H9 (cell line): ENCODE measurements around the gene VPS25. TPM values are rescaled to one million over a fixed set of nuclear protein-coding genes. Genes with fewer than 3 reads are reported as not detected.

ENCODE experiments used
- DNase-seq: peaks from one replicate; pipeline ENCODE4 v3.0.0-alpha.2; 2017
- H2AFZ ChIP-seq: one replicate; pipeline ENCODE4 v1.6.1; 2013; ENCODE audit warnings: mild to moderate bottlenecking, low read length, control low read depth, moderate library complexity
- H2AK5ac ChIP-seq: 2 replicates; pipeline ENCODE4 v1.6.1; 2013; ENCODE audit warnings: low read length, control low read depth, mixed read lengths; ENCODE audit not compliant: insufficient read length
- H2BK120ac ChIP-seq: one replicate; pipeline ENCODE4 v1.6.1; 2013; ENCODE audit warnings: low read depth, mild to moderate bottlenecking, low read length, control low read depth, inconsistent platforms; ENCODE audit not compliant: poor library complexity, severe bottlenecking
- H2BK12ac ChIP-seq: 2 replicates; pipeline ENCODE4 v1.6.1; 2013; ENCODE audit warnings: low read length, control low read depth, mixed read lengths, low read depth; ENCODE audit not compliant: insufficient read length
- H2BK15ac ChIP-seq: 2 replicates; pipeline ENCODE4 v1.6.1; 2013; ENCODE audit warnings: low read depth, low read length, control low read depth
- H2BK20ac ChIP-seq: one replicate; pipeline ENCODE4 v1.6.1; 2013; ENCODE audit warnings: low read depth, mild to moderate bottlenecking, low read length, control low read depth, inconsistent platforms; ENCODE audit not compliant: poor library complexity, severe bottlenecking
- H2BK5ac ChIP-seq: 2 replicates; pipeline ENCODE4 v1.6.1; 2013; ENCODE audit warnings: low read length, control low read depth, mixed read lengths; ENCODE audit not compliant: insufficient read length
- H3K14ac ChIP-seq: 2 replicates; pipeline ENCODE4 v1.6.1; 2013; ENCODE audit warnings: low read length, control low read depth; ENCODE audit not compliant: insufficient read depth
- H3K18ac ChIP-seq: 2 replicates; pipeline ENCODE4 v1.6.1; 2013; ENCODE audit warnings: low read depth, mild to moderate bottlenecking, mixed read lengths, low read length, control low read depth; ENCODE audit not compliant: insufficient read length
- H3K23ac ChIP-seq: 2 replicates; pipeline ENCODE4 v1.6.1; 2013; ENCODE audit warnings: low read length, control low read depth, mixed read lengths, low read depth; ENCODE audit not compliant: insufficient read length
- H3K23me2 ChIP-seq: 2 replicates; pipeline ENCODE4 v1.6.1; 2013; ENCODE audit warnings: low read depth, mild to moderate bottlenecking, mixed read lengths, low read length, control low read depth; ENCODE audit not compliant: insufficient read length, poor library complexity, severe bottlenecking
- H3K27ac ChIP-seq: 2 replicates; pipeline ENCODE4 v1.5.1; 2013; ENCODE audit warnings: low read length, control low read depth, mixed read lengths, low read depth; ENCODE audit not compliant: insufficient read length
- H3K27me3 ChIP-seq: 2 replicates; pipeline ENCODE4 v1.6.1; 2013; ENCODE audit warnings: low read length, control low read depth, inconsistent platforms; ENCODE audit not compliant: insufficient read depth
- H3K4ac ChIP-seq: 2 replicates; pipeline ENCODE4 v1.6.1; 2013; ENCODE audit warnings: low read depth, mild to moderate bottlenecking, control low read depth, inconsistent platforms, low read length, moderate library complexity
- H3K4me1 ChIP-seq: 2 replicates; pipeline ENCODE4 v1.6.1; 2013; ENCODE audit warnings: low read length, control low read depth, inconsistent platforms; ENCODE audit not compliant: insufficient read depth
- H3K4me2 ChIP-seq: 2 replicates; pipeline ENCODE4 v1.6.1; 2013; ENCODE audit warnings: low read length, control low read depth, mixed read lengths; ENCODE audit not compliant: insufficient read length, insufficient read depth
- H3K56ac ChIP-seq: 2 replicates; pipeline ENCODE4 v1.6.1; 2013; ENCODE audit warnings: low read depth, mild to moderate bottlenecking, mixed read lengths, low read length, control low read depth; ENCODE audit not compliant: insufficient read length
- H3K79me1 ChIP-seq: 2 replicates; pipeline ENCODE4 v1.6.1; 2013; ENCODE audit warnings: low read depth, mild to moderate bottlenecking, moderate library complexity, low read length, control low read depth, inconsistent platforms; ENCODE audit not compliant: insufficient read depth, poor library complexity, severe bottlenecking
- H3K79me2 ChIP-seq: 2 replicates; pipeline ENCODE4 v1.6.1; 2013; ENCODE audit warnings: low read length, control low read depth, inconsistent platforms; ENCODE audit not compliant: insufficient read depth
- H3K9ac ChIP-seq: 2 replicates; pipeline ENCODE4 v1.6.1; 2013; ENCODE audit warnings: low read length, control low read depth, mixed read lengths; ENCODE audit not compliant: insufficient read length; ENCODE audit errors: extremely low read depth
- H3K9me3 ChIP-seq: one replicate; pipeline ENCODE4 v1.6.1; 2013; ENCODE audit warnings: low read depth, low read length, inconsistent platforms; ENCODE audit not compliant: control insufficient read depth
- H3T11ph ChIP-seq: one replicate; pipeline ENCODE4 v1.6.1; 2013; ENCODE audit warnings: mild to moderate bottlenecking, low read length, control low read depth, inconsistent platforms
- H4K20me1 ChIP-seq: one replicate; pipeline ENCODE4 v1.6.1; 2013; ENCODE audit not compliant: control insufficient read depth, insufficient read length, insufficient read depth
- H4K5ac ChIP-seq: 2 replicates; pipeline ENCODE4 v1.6.1; 2013; ENCODE audit warnings: low read depth, mild to moderate bottlenecking, mixed read lengths, low read length, control low read depth; ENCODE audit not compliant: insufficient read length
- H4K8ac ChIP-seq: replicated peaks from 2 replicates; pipeline ENCODE4 v1.6.1; 2013; ENCODE audit warnings: low read length, control low read depth, mixed read lengths, low read depth; ENCODE audit not compliant: insufficient read length
- H4K91ac ChIP-seq: 2 replicates; pipeline ENCODE4 v1.6.1; 2013; ENCODE audit warnings: low read depth, mild to moderate bottlenecking, moderate library complexity, mixed read lengths, low read length, control low read depth; ENCODE audit not compliant: insufficient read length
- H3K27ac Mint-ChIP-seq, 3 experiments: 2 replicates in 2 of 3; 3 replicates in 1 of 3; pipeline ENCODE4 v1.8.0; 2020 to 2021; ENCODE audit warnings: mixed read lengths in 3 of 3, mild to moderate bottlenecking in 1 of 3, moderate library complexity in 1 of 3
- H3K27me3 Mint-ChIP-seq: 2 replicates; pipeline ENCODE4 v1.8.0; 2021; ENCODE audit warnings: low read depth, mild to moderate bottlenecking, moderate library complexity, mixed read lengths
- H3K36me3 Mint-ChIP-seq, 3 experiments: 2 replicates in 2 of 3; 3 replicates in 1 of 3; pipeline ENCODE4 v1.8.0; 2020 to 2021; ENCODE audit warnings: low read depth in 3 of 3, mixed read lengths in 3 of 3; ENCODE audit not compliant: insufficient read depth in 1 of 3
- H3K4me1 Mint-ChIP-seq, 2 experiments: 2 replicates each; pipeline ENCODE4 v1.8.0; 2020; ENCODE audit warnings: mixed read lengths in 2 of 2
- H3K4me3 Mint-ChIP-seq, 2 experiments: 2 replicates in 1 of 2; 3 replicates in 1 of 2; pipeline ENCODE4 v1.8.0; 2020 to 2021; ENCODE audit warnings: mild to moderate bottlenecking in 2 of 2, mixed read lengths in 2 of 2, moderate library complexity in 1 of 2
- H3K9me3 Mint-ChIP-seq, 2 experiments: 2 replicates in 1 of 2; 3 replicates in 1 of 2; pipeline ENCODE4 v1.8.0; 2020; ENCODE audit warnings: mild to moderate bottlenecking in 2 of 2, mixed read lengths in 2 of 2, moderate library complexity in 1 of 2
- CTCF ChIP-seq: fragments of 200-600 bp; sonication (generic); conservative IDR thresholded peaks from 3 replicates; pipeline ENCODE4 v1.8.0; 2021; ENCODE audit warnings: antibody characterized with exemption, mild to moderate bottlenecking
- WGBS: extraction: QIAGEN DNeasy Blood & Tissue Kit; methylation state at CpG from one replicate; pipeline ENCODE4 v1.1.7; 2013; ENCODE audit warnings: missing lambda C conversion rate, low lambda C conversion rate, mixed read lengths; ENCODE audit not compliant: insufficient read length; ENCODE audit errors: extremely low coverage; 5-methylcytosine and 5-hydroxymethylcytosine counted together
- total RNA-seq: library from RNA; stranded (reverse); gene quantifications from 2 replicates; pipeline ENCODE4 v1.2.1, GENCODE V29; 2021

The VPS25 gene
- total RNA-seq, 1 experiment from 2014 or later, result 113 TPM

GRCh38 chr17:42723636-42724035, 49.6 kb upstream of the VPS25 start:
- H2AFZ ChIP-seq, result no peak overlapping the region
- peaks cover 8 to 54% (median 50%) of the 10 kb centered on the region in 3 experiments; a peak in 6 of 7 replicates for H3K36me3 Mint-ChIP-seq
- no peaks in the 10 kb centered on the region for H4K20me1 ChIP-seq
- H2BK12ac ChIP-seq, result no peak overlapping the region
- H3K9ac ChIP-seq, result no peak overlapping the region
- no peak overlapping the region for H3T11ph ChIP-seq
- H3K23me2 ChIP-seq, result no peaks in the 10 kb centered on the region
- no peak for TF ChIP-seq CTCF
- H4K91ac ChIP-seq, result no peak overlapping the region
- no peak overlapping the region for H2BK15ac ChIP-seq
- no peaks in the 10 kb centered on the region for H3K9me3 ChIP-seq
- H3K79me2 ChIP-seq, result no peaks in the 10 kb centered on the region
- no peaks in the 10 kb centered on the region for H3K27me3 ChIP-seq
- no peak overlapping the region for H2AK5ac ChIP-seq
- H3K4me3 Mint-ChIP-seq, result no peak overlapping the region
- no peaks in the 10 kb centered on the region for H3K27me3 Mint-ChIP-seq
- no peaks in the 10 kb centered on the region for H3K79me1 ChIP-seq
- no CpG with 5 or more reads among the region's 3 CpGs for WGBS
- no peak overlapping the region for H3K4ac ChIP-seq
- no peak overlapping the region for H3K27ac ChIP-seq
- no peak for DNase-seq
- H2BK5ac ChIP-seq, result no peak overlapping the region
- no peak overlapping the region for H3K56ac ChIP-seq
- H3K9me3 Mint-ChIP-seq, result no peaks in the 10 kb centered on the region
- no peak overlapping the region for H3K18ac ChIP-seq
- H2BK20ac ChIP-seq, result no peak overlapping the region
- no peak overlapping the region for H2BK120ac ChIP-seq
- no peak overlapping the region for H3K23ac ChIP-seq
- no peak overlapping the region for H4K5ac ChIP-seq
- no peaks in the 10 kb centered on the region for H3K4me1 Mint-ChIP-seq
- H3K4me2 ChIP-seq, result no peak overlapping the region
- H3K4me1 ChIP-seq, result no peaks in the 10 kb centered on the region
- H3K27ac Mint-ChIP-seq, result no peak overlapping the region
- H4K8ac ChIP-seq, result no peak overlapping the region
- no peak overlapping the region for H3K14ac ChIP-seq
